ENCODE data around the gene TBC1D21.

DNA sequence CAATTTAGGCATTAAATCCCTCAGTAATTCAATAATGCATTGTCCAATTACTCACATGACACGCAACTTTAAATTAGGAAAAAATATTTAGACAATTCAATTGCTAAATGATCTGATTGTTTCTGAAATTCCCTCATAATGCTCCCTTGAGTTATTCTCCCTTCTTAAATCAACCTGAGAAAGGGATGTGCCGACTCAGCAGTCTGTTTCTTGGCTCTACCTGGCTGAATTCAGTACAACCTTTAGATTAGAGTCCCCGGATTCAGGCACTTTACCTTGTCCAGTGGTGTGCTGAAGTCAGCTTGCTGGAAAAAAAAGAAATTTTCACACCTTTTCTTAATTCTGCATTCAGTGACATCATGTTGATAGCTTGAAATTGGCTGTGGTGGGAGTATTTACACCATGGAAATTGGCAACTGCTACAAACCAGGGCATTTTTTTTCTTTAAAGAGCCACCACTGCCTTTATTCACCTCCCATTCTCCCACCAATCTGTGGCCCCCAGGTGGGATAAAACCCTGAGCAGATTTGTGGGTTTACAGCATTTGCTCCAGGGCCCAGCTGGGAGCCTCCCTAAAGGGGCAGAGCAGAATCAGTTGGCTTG, 32.0 kb downstream of the TBC1D21 start:
- TF ChIP-seq, protein P1, sequence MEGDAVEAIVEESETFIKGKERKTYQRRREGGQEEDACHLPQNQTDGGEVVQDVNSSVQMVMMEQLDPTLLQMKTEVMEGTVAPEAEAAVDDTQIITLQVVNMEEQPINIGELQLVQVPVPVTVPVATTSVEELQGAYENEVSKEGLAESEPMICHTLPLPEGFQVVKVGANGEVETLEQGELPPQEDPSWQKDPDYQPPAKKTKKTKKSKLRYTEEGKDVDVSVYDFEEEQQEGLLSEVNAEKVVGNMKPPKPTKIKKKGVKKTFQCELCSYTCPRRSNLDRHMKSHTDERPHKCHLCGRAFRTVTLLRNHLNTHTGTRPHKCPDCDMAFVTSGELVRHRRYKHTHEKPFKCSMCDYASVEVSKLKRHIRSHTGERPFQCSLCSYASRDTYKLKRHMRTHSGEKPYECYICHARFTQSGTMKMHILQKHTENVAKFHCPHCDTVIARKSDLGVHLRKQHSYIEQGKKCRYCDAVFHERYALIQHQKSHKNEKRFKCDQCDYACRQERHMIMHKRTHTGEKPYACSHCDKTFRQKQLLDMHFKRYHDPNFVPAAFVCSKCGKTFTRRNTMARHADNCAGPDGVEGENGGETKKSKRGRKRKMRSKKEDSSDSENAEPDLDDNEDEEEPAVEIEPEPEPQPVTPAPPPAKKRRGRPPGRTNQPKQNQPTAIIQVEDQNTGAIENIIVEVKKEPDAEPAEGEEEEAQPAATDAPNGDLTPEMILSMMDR (conservative IDR thresholded peaks at IDR 0.05 in 1 of 2, IDR thresholded peaks at IDR 0.05 in 1 of 2; ENCODE audit: extremely low read depth in 1 of 2, insufficient read depth in 1 of 2, low read depth in 1 of 2, low read length in 2 of 2), result no peak
- TF ChIP-seq EZH2 (IDR thresholded peaks at IDR 0.05; ENCODE audit: borderline replicate concordance, low read length), result no peak

Data from mammary epithelial cell (primary cell).